Adrenal gland (tissue), 5 donors: Measurements from ENCODE around the gene KSR2.

Experiments used
- CTCF ChIP-seq, 6 experiments: fragments of 450-650 bp in 4 of 6; fragments of 200-600 bp in 2 of 6; sonication (generic) in 1 of 6; IDR thresholded peaks; 1 replicate in 5 of 6; 2 replicates in 1 of 6; pipeline versions ENCODE4 v1.5.1 to v1.8.0; 2016 to 2021; ENCODE audit warnings: antibody characterized with exemption in 6 of 6, mild to moderate bottlenecking in 2 of 6, moderate library complexity in 1 of 6
- POLR2A ChIP-seq, 2 donors: fragments of 450-650 bp; IDR thresholded peaks; one replicate each; pipeline ENCODE4 v1.6.1; 2017; ENCODE audit warnings: antibody characterized with exemption in 2 of 2, mild to moderate bottlenecking in 2 of 2, moderate library complexity in 1 of 2
- donor health status: DM: no; HTN: no; CAD: no.

GRCh38 chr12:117903110-117903840, 65.5 kb downstream of the KSR2 start:
- TF ChIP-seq CTCF (IDR thresholded peaks at IDR 0.05): no peak
- no peak for TF ChIP-seq POLR2A (IDR thresholded peaks at IDR 0.05)
